ENCODE results near the gene EMC7. TPM values are rescaled to one million over a fixed set of nuclear protein-coding genes. Genes with fewer than 3 reads are reported as not detected.

EMC7 gene
- 29.8 and 31.9 TPM in 2 replicates for total RNA-seq

DNA sequence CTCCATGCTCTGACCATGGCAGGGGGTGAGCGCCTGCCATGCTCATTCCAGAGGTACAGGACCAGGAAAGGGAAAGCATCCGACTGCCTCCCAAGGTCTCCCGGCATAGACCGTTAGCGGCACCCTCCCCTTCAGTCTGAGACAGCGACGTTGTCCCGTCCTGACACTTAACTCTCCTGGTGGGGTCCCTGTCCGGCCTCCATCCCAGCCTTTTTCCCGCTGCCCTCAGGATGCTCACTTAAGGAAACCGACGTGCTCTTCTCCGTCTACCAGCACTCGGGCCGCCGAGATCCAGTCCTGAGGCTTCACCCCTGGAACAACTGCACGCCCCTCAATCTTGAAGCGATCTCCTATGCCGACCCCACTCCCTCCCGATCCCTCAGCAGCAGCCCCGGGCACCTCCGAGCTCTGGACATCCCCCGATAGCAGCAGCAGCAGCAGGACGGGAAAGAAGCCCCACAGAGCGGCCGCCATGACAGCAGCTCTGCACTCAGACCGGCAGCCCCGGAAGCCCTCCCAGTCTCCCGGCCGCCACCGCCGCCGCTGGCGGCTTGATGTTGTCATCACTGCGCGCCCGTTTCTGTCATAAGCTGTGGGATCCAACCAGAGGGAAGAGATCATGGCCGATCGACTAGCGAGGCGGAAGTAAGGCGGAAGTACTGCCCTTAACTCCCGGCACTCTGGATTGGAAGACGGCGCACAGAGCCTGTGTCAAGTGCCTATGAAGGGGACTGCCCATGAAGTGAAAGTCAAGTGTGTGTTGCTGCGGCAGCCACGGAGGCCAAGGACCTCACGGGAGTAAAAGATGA is at the start of gene EMC7, which contains the start of gene PGBD4:
Gene EMC7 (minus strand): TSS at position 497 of the 809 bp plus-strand sequence. CDS start 23 bp downstream, at position 474.
Gene PGBD4 (plus strand): TSS at position 718 of the 809 bp plus-strand sequence. CDS start 449 bp downstream, outside the sequence.
- intact Hi-C loops (cut with micrococcal nuclease), result loop anchor here (1.0 to 10.0 kb wide), 11 partner anchors 39 to 1443 kb away; partner anchors contain the start of genes AQR, AVEN, DPH6 and EMC4
- ATAC-seq (ENCODE audit: low read depth), result peak; percentile 98
- DNase-seq, result peak; percentile 98
- H3K27me3 Mint-ChIP-seq, result no peaks in the 10 kb centered on the region
- peaks cover 29% of the 10 kb centered on the region for H3K36me3 Mint-ChIP-seq (ENCODE audit: low read depth)
- ChIA-PET POLR2A (interaction anchor here (0.6 to 2.1 kb wide), 18 partner anchors 9 to 1444 kb away, joined by 3 to 32 read pairs (median 5); partner anchors contain the start of genes AVEN, DPH6, EMC4 and GOLGA8B), CTCF (interaction anchor here (1.0 to 1.4 kb wide), 2 partner anchors 108 to 266 kb away, joined by 5 to 7 read pairs; partner anchors contain the start of genes KATNBL1 and LPCAT4)
- peaks cover 4% of the 10 kb centered on the region for H3K9me3 Mint-ChIP-seq
- peak within 1 kb of the TSS; percentile 99 for H3K4me3 Mint-ChIP-seq
- H3K4me1 Mint-ChIP-seq, result peaks cover 43% of the 10 kb centered on the region
- TF ChIP-seq, protein P1, sequence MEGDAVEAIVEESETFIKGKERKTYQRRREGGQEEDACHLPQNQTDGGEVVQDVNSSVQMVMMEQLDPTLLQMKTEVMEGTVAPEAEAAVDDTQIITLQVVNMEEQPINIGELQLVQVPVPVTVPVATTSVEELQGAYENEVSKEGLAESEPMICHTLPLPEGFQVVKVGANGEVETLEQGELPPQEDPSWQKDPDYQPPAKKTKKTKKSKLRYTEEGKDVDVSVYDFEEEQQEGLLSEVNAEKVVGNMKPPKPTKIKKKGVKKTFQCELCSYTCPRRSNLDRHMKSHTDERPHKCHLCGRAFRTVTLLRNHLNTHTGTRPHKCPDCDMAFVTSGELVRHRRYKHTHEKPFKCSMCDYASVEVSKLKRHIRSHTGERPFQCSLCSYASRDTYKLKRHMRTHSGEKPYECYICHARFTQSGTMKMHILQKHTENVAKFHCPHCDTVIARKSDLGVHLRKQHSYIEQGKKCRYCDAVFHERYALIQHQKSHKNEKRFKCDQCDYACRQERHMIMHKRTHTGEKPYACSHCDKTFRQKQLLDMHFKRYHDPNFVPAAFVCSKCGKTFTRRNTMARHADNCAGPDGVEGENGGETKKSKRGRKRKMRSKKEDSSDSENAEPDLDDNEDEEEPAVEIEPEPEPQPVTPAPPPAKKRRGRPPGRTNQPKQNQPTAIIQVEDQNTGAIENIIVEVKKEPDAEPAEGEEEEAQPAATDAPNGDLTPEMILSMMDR (IDR thresholded peaks at IDR 0.05), result no peak
- peak within 1 kb of the TSS; percentile 98 for H3K27ac Mint-ChIP-seq

DNA sequence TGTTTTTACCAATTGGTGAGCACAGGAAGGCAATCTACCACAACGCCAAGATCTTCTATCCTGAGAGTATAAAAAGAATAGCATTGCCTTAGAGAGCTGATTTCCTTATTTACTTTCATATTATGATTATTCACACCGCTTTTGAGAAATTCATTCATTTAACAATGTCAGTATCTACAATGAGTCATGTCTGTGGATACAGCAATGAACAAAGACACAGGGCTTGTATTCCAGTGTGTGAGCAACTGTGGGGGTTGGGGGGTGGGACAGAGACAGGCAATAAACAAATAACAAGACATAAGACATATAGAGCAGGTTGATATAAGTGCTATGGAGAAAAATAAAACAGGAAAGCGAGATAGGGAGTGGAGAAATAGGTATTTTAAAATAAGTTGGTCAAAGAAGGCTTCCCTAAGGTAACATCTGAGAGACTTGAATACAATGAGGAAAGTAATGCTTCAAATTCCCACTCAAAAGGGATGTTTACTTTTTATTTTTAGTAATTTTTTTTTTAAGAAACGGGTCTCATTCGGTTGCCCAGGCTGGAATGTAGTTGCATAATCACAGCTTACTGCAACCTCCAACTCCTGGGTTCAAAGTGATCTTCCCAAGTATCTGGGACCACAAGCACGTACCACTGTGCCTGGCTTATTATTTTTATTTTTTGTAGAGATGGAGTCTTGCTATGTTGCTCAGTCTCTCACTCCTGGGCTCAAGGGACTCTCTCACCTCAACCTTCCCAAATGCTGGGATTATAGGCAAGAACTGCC is 45.9 kb upstream of the EMC7 start:
- intact Hi-C loops (cut with micrococcal nuclease), result no loop called here
- ChIA-PET CTCF (no interaction called here), POLR2A (no interaction called here)
- H3K27ac Mint-ChIP-seq, result no peak overlapping the region
- no peak overlapping the region for H3K4me3 Mint-ChIP-seq
- H3K9me3 Mint-ChIP-seq, result no peaks in the 10 kb centered on the region
- no peak for ATAC-seq (ENCODE audit: low read depth)
- H3K27me3 Mint-ChIP-seq, result no peaks in the 10 kb centered on the region
- TF ChIP-seq, protein P1 (IDR thresholded peaks at IDR 0.05), result no peak
- no peak for DNase-seq
- H3K36me3 Mint-ChIP-seq (ENCODE audit: low read depth), result peaks cover 68% of the 10 kb centered on the region
- no peaks in the 10 kb centered on the region for H3K4me1 Mint-ChIP-seq

DNA sequence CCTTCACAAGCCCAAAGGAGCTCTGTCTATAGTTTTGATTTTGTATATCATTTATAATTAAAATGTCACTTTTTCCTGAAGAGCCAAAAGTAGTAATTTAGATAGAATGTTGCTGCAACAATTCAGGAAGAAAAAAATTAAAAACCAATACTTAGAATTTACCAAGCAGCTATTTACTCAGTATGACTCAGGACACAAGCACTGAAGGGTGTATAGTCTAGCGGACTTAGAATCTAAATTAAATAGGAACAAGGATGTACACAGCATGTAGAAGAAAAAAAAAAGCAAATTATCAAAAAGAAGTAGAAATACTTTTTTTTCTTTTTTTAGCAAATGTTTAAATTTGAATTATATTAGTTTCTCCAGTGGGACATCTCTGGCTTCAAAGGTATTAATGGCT is 31.8 kb upstream of the EMC7 start:
- DNase-seq, result no peak
- H3K36me3 Mint-ChIP-seq (ENCODE audit: low read depth), result peaks cover 4% of the 10 kb centered on the region
- H3K9me3 Mint-ChIP-seq, result no peaks in the 10 kb centered on the region
- TF ChIP-seq, protein P1 (IDR thresholded peaks at IDR 0.05), result no peak
- H3K27ac Mint-ChIP-seq, result no peak overlapping the region
- intact Hi-C loops (cut with micrococcal nuclease), result no loop called here
- H3K27me3 Mint-ChIP-seq, result no peaks in the 10 kb centered on the region
- ATAC-seq (ENCODE audit: low read depth), result no peak
- H3K4me1 Mint-ChIP-seq, result no peaks in the 10 kb centered on the region
- H3K4me3 Mint-ChIP-seq, result no peak overlapping the region
- CTCF ChIA-PET, result no interaction called here
- POLR2A ChIA-PET, result no interaction called here

DNA sequence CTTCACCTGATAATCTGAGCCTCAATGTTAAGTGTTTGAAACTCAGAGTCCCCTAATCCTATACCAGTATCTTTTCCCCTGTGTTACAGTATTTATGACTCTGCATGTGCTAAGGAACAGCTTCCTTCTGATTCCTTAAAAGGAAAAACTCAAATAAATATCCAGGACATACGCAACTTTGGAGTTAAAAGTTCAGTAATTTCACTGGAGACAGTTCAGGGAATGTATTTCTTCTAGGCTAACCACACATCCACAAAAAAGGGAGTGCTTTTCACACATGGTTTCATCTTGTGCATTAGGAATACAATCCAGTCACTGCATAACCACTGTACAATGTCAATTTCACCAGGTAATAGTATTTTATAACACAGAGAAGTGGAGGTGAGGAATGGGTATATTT is 31.2 kb upstream of the EMC7 start:
- POLR2A ChIA-PET, result no interaction called here
- Mint-ChIP-seq H3K4me3 (no peak overlapping the region), H3K36me3 (ENCODE audit: low read depth) (peaks cover under 1% of the 10 kb centered on the region), H3K4me1 (no peaks in the 10 kb centered on the region), H3K9me3 (no peaks in the 10 kb centered on the region), H3K27ac (no peak overlapping the region), H3K27me3 (no peaks in the 10 kb centered on the region)
- CTCF ChIA-PET, result no interaction called here
- no peak for ATAC-seq (ENCODE audit: low read depth)
- TF ChIP-seq, protein P1 (IDR thresholded peaks at IDR 0.05), result no peak
- DNase-seq, result no peak
- intact Hi-C loops (cut with micrococcal nuclease), result no loop called here

DNA sequence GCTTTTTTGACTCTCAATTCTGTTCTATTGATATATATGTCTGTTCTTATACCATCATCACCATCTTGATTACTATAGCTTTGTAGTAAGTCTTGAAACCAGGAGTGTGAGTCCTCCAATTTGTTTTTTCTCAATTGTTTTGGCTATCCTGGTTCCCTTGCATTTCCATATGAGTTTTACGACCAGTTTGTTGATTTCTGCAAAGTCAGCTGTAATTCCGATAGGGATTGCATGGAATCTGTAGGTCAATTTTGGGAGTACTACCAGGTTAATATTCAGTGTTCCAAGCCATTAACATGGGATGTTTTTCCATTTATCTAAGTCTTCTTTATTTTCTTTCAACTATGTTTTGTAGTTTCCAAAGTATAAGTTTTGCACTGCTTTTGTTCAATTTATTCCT is 27.2 kb upstream of the EMC7 start:
- no peak overlapping the region for H3K4me3 Mint-ChIP-seq
- H3K9me3 Mint-ChIP-seq, result no peaks in the 10 kb centered on the region
- ChIA-PET POLR2A (no interaction called here), CTCF (no interaction called here)
- no peaks in the 10 kb centered on the region for H3K36me3 Mint-ChIP-seq (ENCODE audit: low read depth)
- DNase-seq (no peak), ATAC-seq (ENCODE audit: low read depth) (no peak)
- intact Hi-C loops (cut with micrococcal nuclease), result no loop called here
- TF ChIP-seq, protein P1 (IDR thresholded peaks at IDR 0.05), result no peak
- H3K27ac Mint-ChIP-seq, result no peak overlapping the region
- no peaks in the 10 kb centered on the region for H3K4me1 Mint-ChIP-seq
- H3K27me3 Mint-ChIP-seq, result no peaks in the 10 kb centered on the region
